ENCODE measurements around the gene SMIM41.

The SMIM41 gene

GRCh38 chr12:52156311-52156710 is 76.8 kb downstream of the SMIM41 start:
- no peak overlapping the region for H3K27ac ChIP-seq
- H3K27me3 ChIP-seq (ENCODE audit: control insufficient read depth, insufficient read depth, low read length) = no peaks in the 10 kb centered on the region

GRCh38 chr12:52156757-52157565 is 77.5 kb downstream of the SMIM41 start:
- peak; percentile 93 for TF ChIP-seq CTCF (IDR thresholded peaks at IDR 0.05)
- H3K4me1 ChIP-seq = no peaks in the 10 kb centered on the region
- H2AFZ ChIP-seq = no peak overlapping the region
- H3K9me3 ChIP-seq (ENCODE audit: control insufficient read depth, low read length) = no peaks in the 10 kb centered on the region
- no peaks in the 10 kb centered on the region for H3K27me3 ChIP-seq (ENCODE audit: control insufficient read depth, insufficient read depth, low read length)
- no peak overlapping the region for H3K4me3 ChIP-seq (ENCODE audit: low read depth, low read length)
- no peaks in the 10 kb centered on the region for H3K79me2 ChIP-seq
- H3K27ac ChIP-seq = no peak overlapping the region
- H3K9ac ChIP-seq = no peak overlapping the region
- H3K4me2 ChIP-seq (ENCODE audit: low read length) = no peak overlapping the region
- H3K36me3 ChIP-seq (ENCODE audit: control insufficient read depth, insufficient read depth, low read length) = no peaks in the 10 kb centered on the region

More at GRCh38 chr12:52156311-52156710, 76.8 kb downstream of the SMIM41 start:
- no peak for TF ChIP-seq CTCF (IDR thresholded peaks at IDR 0.05)
- Histone ChIP-seq H3K4me2 (ENCODE audit: low read length) (no peak overlapping the region), H3K36me3 (ENCODE audit: control insufficient read depth, insufficient read depth, low read length) (no peaks in the 10 kb centered on the region), H3K4me3 (ENCODE audit: low read depth, low read length) (no peak overlapping the region), H3K9me3 (ENCODE audit: control insufficient read depth, low read length) (no peaks in the 10 kb centered on the region), H3K9ac (no peak overlapping the region), H3K4me1 (no peaks in the 10 kb centered on the region), H3K79me2 (no peaks in the 10 kb centered on the region), H2AFZ (no peak overlapping the region)

GRCh38 chr12:52157566-52158150 is 78.2 kb downstream of the SMIM41 start:
- Histone ChIP-seq H3K9me3 (ENCODE audit: control insufficient read depth, low read length) (no peaks in the 10 kb centered on the region), H3K27me3 (ENCODE audit: control insufficient read depth, insufficient read depth, low read length) (no peaks in the 10 kb centered on the region), H3K4me3 (ENCODE audit: low read depth, low read length) (no peak overlapping the region), H3K4me2 (ENCODE audit: low read length) (no peak overlapping the region), H3K36me3 (ENCODE audit: control insufficient read depth, insufficient read depth, low read length) (no peaks in the 10 kb centered on the region), H3K9ac (no peak overlapping the region), H3K27ac (no peak overlapping the region), H3K79me2 (no peaks in the 10 kb centered on the region), H2AFZ (no peak overlapping the region), H3K4me1 (no peaks in the 10 kb centered on the region)
- TF ChIP-seq CTCF (IDR thresholded peaks at IDR 0.05) = no peak
